Measurements from ENCODE around the gene CD86. TPM values are rescaled to one million over a fixed set of nuclear protein-coding genes. Genes with fewer than 3 reads are reported as not detected.

The CD86 gene
- total and polyA plus RNA-seq, 7 donors: 0.16 to 1.4 (median 0.71) TPM

DNA sequence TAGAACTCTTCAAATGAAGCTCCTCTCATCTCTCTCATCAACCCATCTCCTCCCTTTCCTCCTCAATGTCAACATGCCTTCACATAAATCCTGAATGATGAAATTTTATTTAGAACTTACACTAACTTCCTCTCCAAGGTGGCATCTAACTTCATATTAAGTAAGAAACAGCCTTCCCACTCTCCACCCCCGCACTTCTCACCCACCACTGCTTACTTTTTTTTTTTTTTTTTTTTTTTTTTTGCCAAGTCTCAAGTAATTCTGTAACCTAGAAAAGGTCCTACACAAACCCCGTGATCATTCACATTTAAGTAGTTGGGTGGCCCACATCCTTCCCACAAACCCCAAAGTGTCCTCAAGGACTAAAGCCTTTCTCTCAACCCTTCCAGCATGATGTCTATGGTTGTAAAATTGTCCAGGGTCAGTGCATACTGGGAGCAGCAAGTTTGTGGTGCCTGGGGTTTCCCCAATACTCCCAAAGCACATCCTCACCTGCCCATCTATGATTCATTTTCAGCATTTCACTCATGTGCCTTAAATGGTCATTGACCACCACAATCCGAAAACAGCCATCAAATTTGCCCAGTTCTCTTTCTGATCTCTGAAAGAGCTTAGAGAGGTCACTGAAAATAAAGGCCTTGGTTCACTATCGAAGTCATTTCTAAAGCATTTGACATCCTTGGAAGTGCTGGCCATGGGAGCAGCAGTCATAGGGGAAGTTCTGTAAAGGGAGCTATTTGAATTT lies 47.2 kb downstream of the CD86 start:
- ATAC-seq (no peak), DNase-seq (no peak)
- TF ChIP-seq, protein P1, sequence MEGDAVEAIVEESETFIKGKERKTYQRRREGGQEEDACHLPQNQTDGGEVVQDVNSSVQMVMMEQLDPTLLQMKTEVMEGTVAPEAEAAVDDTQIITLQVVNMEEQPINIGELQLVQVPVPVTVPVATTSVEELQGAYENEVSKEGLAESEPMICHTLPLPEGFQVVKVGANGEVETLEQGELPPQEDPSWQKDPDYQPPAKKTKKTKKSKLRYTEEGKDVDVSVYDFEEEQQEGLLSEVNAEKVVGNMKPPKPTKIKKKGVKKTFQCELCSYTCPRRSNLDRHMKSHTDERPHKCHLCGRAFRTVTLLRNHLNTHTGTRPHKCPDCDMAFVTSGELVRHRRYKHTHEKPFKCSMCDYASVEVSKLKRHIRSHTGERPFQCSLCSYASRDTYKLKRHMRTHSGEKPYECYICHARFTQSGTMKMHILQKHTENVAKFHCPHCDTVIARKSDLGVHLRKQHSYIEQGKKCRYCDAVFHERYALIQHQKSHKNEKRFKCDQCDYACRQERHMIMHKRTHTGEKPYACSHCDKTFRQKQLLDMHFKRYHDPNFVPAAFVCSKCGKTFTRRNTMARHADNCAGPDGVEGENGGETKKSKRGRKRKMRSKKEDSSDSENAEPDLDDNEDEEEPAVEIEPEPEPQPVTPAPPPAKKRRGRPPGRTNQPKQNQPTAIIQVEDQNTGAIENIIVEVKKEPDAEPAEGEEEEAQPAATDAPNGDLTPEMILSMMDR (IDR thresholded peaks at IDR 0.05): no peak
- no peak overlapping the region for H3K4me3 ChIP-seq
- peaks cover 0 to 3% (median 2%) of the 10 kb centered on the region in 3 donors for H3K27me3 ChIP-seq (ENCODE audit: insufficient read depth in 3 of 3, low read length in 2 of 3)
- H3K9me3 ChIP-seq: no peaks in the 10 kb centered on the region
- no peak overlapping the region for H3K27ac ChIP-seq
- intact Hi-C loops (cut with DNase I): loop anchor here in 1 of 2 donors (5.0 kb wide), 1 partner anchor 155 kb away; no protein-coding TSS in a partner anchor
- 80 to 83% (median 82%) methylated on average over 4 of the region's 4 CpGs for WGBS, 3 donors
- H3K36me3 ChIP-seq (ENCODE audit: insufficient read depth in 1 of 2, low read depth in 1 of 2): no peaks in the 10 kb centered on the region
- no peaks in the 10 kb centered on the region for H3K4me1 ChIP-seq

DNA sequence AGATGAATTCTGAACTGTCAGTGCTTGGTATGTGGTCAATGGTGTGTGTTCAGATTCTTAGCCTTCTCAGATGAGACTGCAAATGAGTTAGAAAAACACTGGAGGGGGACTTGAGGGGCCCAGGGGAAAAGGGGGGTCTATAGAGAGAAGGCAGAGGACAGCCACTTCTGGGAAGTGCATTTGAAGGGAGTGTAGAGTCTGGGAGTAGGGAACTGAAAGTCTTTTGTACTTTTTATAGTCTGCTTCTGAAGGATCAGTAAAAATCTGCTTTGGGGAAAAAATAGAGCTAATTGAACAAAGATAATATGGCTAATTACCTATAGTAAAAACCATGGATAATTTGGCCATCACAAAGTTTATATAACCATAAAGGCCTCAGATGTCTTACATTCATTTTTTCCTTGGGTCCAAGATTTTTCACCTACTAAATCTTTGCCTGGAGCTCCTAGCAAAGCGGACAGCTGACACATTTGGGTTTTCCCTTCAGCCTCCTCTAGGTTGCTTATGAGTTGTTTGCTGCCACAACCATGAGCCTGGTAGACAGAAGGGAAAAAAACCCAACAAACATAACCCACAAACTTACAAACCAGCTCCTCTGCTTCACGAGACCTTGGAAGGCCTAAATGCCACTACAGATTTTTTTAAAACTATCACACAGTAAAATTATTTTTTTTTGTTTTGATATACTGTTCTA lies 48.8 kb downstream of the CD86 start:
- no peak overlapping the region for H3K4me3 ChIP-seq
- TF ChIP-seq, protein P1 (IDR thresholded peaks at IDR 0.05): no peak
- 79 to 81% (median 81%) methylated on average over 2 of the region's 2 CpGs for WGBS, 3 donors
- no peaks in the 10 kb centered on the region for H3K4me1 ChIP-seq
- H3K27ac ChIP-seq: no peak overlapping the region
- intact Hi-C loops (cut with DNase I): loop anchor here in 1 of 2 donors (5.0 kb wide), 1 partner anchor 153 kb away; no protein-coding TSS in a partner anchor
- no peaks in the 10 kb centered on the region for H3K9me3 ChIP-seq
- H3K36me3 ChIP-seq (ENCODE audit: insufficient read depth in 1 of 2, low read depth in 1 of 2): no peaks in the 10 kb centered on the region
- DNase-seq (no peak), ATAC-seq (no peak)
- H3K27me3 ChIP-seq (ENCODE audit: insufficient read depth in 3 of 3, low read length in 2 of 3): peaks cover 0 to 2% (median 0%) of the 10 kb centered on the region in 3 donors

DNA sequence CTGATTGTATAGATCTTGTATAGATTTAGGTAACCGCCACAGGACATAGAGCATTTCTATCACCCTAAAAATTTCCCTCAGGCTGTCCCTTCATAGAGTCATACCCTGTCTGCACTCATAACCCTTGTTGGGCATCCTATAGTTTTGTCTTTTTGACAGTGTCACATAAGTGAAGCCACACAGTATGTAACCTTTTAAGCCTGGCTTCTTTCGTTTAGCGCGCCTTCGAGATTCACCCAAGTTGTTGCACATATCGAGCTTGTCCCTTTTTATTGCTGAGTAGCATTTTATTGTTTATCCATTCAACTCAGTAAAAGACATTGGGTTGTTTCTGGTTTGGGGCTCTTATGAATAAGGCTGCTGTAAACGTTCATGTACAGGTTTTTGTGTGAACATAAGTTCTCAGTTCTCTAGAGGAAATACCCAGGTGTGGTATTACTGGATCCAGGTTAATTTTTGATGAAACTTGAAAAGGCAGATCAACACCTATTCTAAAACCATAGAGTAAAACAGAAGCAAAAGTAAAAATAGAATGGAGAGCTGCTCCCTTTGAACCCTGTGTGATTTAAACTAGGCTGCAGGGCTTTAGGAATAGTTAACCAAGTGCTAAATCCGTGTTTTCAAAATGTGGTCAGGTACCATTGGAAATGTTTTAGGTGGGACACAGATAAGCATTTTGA lies 49.5 kb downstream of the CD86 start:
- no peak for ATAC-seq
- Histone ChIP-seq H3K9me3 (no peaks in the 10 kb centered on the region), H3K27ac (no peak overlapping the region), H3K4me3 (no peak overlapping the region), H3K4me1 (no peaks in the 10 kb centered on the region), H3K36me3 (ENCODE audit: insufficient read depth in 1 of 2, low read depth in 1 of 2) (no peaks in the 10 kb centered on the region), H3K27me3 (ENCODE audit: insufficient read depth in 3 of 3, low read length in 2 of 3) (no peaks in the 10 kb centered on the region)
- TF ChIP-seq, protein P1 (IDR thresholded peaks at IDR 0.05): no peak
- DNase-seq: no peak
- WGBS, 3 donors: 84 to 88% (median 85%) methylated on average over 8 of the region's 8 CpGs
- intact Hi-C loops (cut with DNase I): loop anchor here in 1 of 2 donors (5.0 kb wide), 1 partner anchor 153 kb away; no protein-coding TSS in a partner anchor

DNA sequence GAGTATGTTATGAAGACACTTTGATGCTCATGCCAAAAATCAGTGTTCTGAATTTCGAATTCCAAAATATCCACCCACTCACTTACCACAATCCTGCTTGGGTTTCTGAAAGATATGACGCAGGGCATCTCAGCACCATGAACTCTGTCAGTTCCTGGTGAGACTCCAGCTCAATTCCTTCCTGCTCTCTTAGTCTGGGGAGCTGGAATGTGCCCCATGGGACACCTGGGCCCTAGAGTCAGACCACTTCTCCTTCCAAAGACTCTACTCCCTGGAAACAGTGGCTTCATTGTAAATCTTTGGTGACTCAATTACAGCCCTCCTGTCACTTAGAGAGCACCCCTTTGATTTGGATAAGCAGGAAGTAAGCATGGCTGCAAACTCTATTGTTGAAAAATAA lies 50.5 kb downstream of the CD86 start:
- TF ChIP-seq, protein P1 (IDR thresholded peaks at IDR 0.05): no peak
- intact Hi-C loops (cut with DNase I): no loop called here
- DNase-seq: no peak
- Histone ChIP-seq H3K4me1 (no peaks in the 10 kb centered on the region), H3K36me3 (ENCODE audit: insufficient read depth in 1 of 2, low read depth in 1 of 2) (no peaks in the 10 kb centered on the region), H3K27me3 (ENCODE audit: insufficient read depth in 3 of 3, low read length in 2 of 3) (no peaks in the 10 kb centered on the region), H3K9me3 (no peaks in the 10 kb centered on the region), H3K4me3 (no peak overlapping the region), H3K27ac (no peak overlapping the region)
- no peak for ATAC-seq
- 43 to 55% (median 53%) methylated on average over 2 of the region's 2 CpGs for WGBS, 3 donors

All from psoas muscle (tissue), 8 donors.